NCI-H128 (cell line): Measurements from ENCODE around the gene BAZ2B.

ENCODE experiments used
- DNase-seq: peaks from one replicate; lab custom pipeline; 2025; ENCODE audit not compliant: unreplicated experiment; lab: John Stamatoyannopoulos, UW

BAZ2B gene

GRCh38 chr2:159573846-159574606 is 42.3 kb downstream of the BAZ2B start:
- DNase-seq = no peak

GRCh38 chr2:159573294-159573693 is 43.1 kb downstream of the BAZ2B start:
- no peak for DNase-seq

- no peak for DNase-seq
Measured at GRCh38 chr2:159572459-159572858, 43.9 kb downstream of the BAZ2B start.

GRCh38 chr2:159571540-159572260 is 44.6 kb downstream of the BAZ2B start:
- DNase-seq = no peak

GRCh38 chr2:159564081-159564480 is 52.3 kb downstream of the BAZ2B start:
- DNase-seq = no peak

- no peak for DNase-seq
Measured at GRCh38 chr2:159562248-159562647, 54.1 kb downstream of the BAZ2B start.

- no peak for DNase-seq
Measured at GRCh38 chr2:159561786-159562185, 54.6 kb downstream of the BAZ2B start.

GRCh38 chr2:159561242-159561641 is 55.1 kb downstream of the BAZ2B start:
- DNase-seq = no peak

- DNase-seq = no peak
Measured at GRCh38 chr2:159559034-159559433, 57.3 kb downstream of the BAZ2B start.

GRCh38 chr2:159558479-159558878 is 57.9 kb downstream of the BAZ2B start:
- DNase-seq = no peak

- DNase-seq = no peak
Measured at GRCh38 chr2:159557437-159558034, 58.8 kb downstream of the BAZ2B start.

- DNase-seq = no peak
Measured at GRCh38 chr2:159555651-159556392, 60.5 kb downstream of the BAZ2B start.

- DNase-seq = no peak
Measured at GRCh38 chr2:159553727-159554126, 62.6 kb downstream of the BAZ2B start.

- no peak for DNase-seq
Measured at GRCh38 chr2:159551806-159552205, 64.5 kb downstream of the BAZ2B start.

GRCh38 chr2:159550231-159550630 is 66.1 kb downstream of the BAZ2B start:
- no peak for DNase-seq

- no peak for DNase-seq
Measured at GRCh38 chr2:159549234-159549633, 67.1 kb downstream of the BAZ2B start.

GRCh38 chr2:159546716-159547430 is 69.5 kb downstream of the BAZ2B start:
- no peak for DNase-seq

GRCh38 chr2:159546039-159546438 is 70.3 kb downstream of the BAZ2B start:
- no peak for DNase-seq

GRCh38 chr2:159545085-159545484 is 71.3 kb downstream of the BAZ2B start:
- no peak for DNase-seq

- no peak for DNase-seq
Measured at GRCh38 chr2:159542101-159542500, 74.2 kb downstream of the BAZ2B start.

- DNase-seq = no peak
Measured at GRCh38 chr2:159539701-159540100, 76.6 kb downstream of the BAZ2B start.
